Esophagus squamous epithelium (tissue), 4 donors: ENCODE results near the gene ASIC2.

Experiments
- CTCF ChIP-seq, 6 experiments: fragments of 450-650 bp in 4 of 6; fragments of 200-600 bp in 2 of 6; sonication (generic) in 2 of 6; IDR thresholded peaks; one replicate each; pipeline ENCODE4 v1.5.1; 2016 to 2019; ENCODE audit warnings: antibody characterized with exemption in 6 of 6, mild to moderate bottlenecking in 4 of 6, moderate library complexity in 4 of 6
- POLR2A ChIP-seq, 4 donors: fragments of 450-650 bp; IDR thresholded peaks; one replicate each; pipeline ENCODE4 v1.6.1; 2017; ENCODE audit warnings: antibody characterized with exemption in 4 of 4, mild to moderate bottlenecking in 4 of 4, moderate library complexity in 3 of 4

- TF ChIP-seq CTCF (IDR thresholded peaks at IDR 0.05) (no peak), POLR2A (IDR thresholded peaks at IDR 0.05) (no peak)
Measured at GRCh38 chr17:33169580-33170285, 123.4 kb downstream of the ASIC2 start.
